GM06990 (cell line): ENCODE results near the gene AOC2.

Experiments
- DNase-seq: peaks from one replicate; pipeline ENCODE4 v3.0.0-alpha.2; 2011; ENCODE audit not compliant: insufficient read length; ENCODE audit errors: extremely low read depth
- H3K27me3 ChIP-seq: replicated peaks from 2 replicates; pipeline ENCODE4 v1.6.0; 2011; ENCODE audit warnings: low read length; ENCODE audit not compliant: control insufficient read depth, insufficient read depth
- H3K36me3 ChIP-seq: 2 replicates; pipeline ENCODE4 v1.5.1; 2011; ENCODE audit warnings: low read length; ENCODE audit not compliant: control insufficient read depth, insufficient read depth
- H3K4me3 ChIP-seq: replicated peaks from 2 replicates; pipeline ENCODE4 v1.5.1; 2011; ENCODE audit warnings: low read depth, mild to moderate bottlenecking, control low read depth, low read length
- TF ChIP-seq, protein P1 (sequence below): IDR thresholded peaks from 2 replicates; pipeline ENCODE4 v1.5.1; 2011; ENCODE audit warnings: low read length, control low read depth, mild to moderate bottlenecking, inconsistent platforms; ENCODE audit not compliant: insufficient read depth, poor library complexity, severe bottlenecking

The AOC2 gene

DNA sequence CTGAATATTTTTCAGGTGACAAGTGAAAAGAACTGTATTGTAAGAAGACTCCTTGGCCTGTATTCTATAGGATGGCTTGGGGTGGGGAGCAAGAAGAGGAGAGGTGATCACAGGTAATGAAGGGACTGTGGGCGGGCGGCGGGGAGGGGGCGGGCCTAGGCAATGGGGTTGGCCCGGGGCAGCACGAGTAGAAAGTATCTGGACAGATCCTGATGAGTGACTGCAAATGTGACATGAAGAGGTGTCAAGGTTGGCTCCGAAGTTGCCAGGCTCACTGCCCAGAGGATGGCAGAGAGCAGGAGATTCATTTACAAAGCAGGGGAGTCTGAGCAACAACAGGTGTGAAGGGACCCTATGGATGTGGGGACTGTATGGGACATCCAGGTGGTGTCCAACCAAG, 45.4 kb downstream of the AOC2 start:
- DNase-seq = no peak
- Histone ChIP-seq H3K36me3 (no peaks in the 10 kb centered on the region), H3K27me3 (no peaks in the 10 kb centered on the region; the same call in 1 of the 2 replicates), H3K4me3 (no peak overlapping the region)
- TF ChIP-seq, protein P1, sequence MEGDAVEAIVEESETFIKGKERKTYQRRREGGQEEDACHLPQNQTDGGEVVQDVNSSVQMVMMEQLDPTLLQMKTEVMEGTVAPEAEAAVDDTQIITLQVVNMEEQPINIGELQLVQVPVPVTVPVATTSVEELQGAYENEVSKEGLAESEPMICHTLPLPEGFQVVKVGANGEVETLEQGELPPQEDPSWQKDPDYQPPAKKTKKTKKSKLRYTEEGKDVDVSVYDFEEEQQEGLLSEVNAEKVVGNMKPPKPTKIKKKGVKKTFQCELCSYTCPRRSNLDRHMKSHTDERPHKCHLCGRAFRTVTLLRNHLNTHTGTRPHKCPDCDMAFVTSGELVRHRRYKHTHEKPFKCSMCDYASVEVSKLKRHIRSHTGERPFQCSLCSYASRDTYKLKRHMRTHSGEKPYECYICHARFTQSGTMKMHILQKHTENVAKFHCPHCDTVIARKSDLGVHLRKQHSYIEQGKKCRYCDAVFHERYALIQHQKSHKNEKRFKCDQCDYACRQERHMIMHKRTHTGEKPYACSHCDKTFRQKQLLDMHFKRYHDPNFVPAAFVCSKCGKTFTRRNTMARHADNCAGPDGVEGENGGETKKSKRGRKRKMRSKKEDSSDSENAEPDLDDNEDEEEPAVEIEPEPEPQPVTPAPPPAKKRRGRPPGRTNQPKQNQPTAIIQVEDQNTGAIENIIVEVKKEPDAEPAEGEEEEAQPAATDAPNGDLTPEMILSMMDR = no peak

DNA sequence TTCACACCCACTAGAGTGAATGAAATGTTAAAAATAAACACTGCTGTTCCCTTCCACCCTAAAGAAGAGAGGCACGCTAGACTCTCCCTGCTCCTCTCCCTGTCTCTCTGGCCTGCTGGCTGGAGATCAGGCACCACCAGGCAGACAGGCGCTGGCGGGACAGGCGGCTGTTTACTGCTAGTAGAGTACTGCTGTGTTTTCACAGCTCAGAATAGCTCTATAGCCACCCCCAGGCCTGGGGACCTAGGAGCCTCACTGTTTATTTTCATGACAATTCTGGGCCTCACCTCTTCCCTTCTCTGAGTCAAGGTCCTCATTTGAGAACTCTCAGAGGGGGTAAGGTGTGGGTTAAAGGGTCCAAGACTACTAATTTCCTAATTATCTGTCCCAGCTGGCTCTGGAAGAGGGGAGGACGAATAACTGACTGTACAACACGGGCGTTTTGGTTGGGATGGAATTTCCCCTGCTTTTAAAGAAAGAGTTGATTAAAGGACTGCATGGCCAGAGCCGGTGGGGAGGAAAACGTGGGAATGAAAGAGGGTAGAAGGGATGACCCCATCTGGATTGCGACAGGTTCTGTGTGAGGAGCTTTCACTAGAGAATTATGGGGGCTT, 47.3 kb downstream of the AOC2 start:
- TF ChIP-seq, protein P1 = no peak
- H3K4me3 ChIP-seq = no peak overlapping the region
- no peaks in the 10 kb centered on the region; the same call in 1 of the 2 replicates for H3K27me3 ChIP-seq
- H3K36me3 ChIP-seq = no peaks in the 10 kb centered on the region
- DNase-seq = no peak

DNA sequence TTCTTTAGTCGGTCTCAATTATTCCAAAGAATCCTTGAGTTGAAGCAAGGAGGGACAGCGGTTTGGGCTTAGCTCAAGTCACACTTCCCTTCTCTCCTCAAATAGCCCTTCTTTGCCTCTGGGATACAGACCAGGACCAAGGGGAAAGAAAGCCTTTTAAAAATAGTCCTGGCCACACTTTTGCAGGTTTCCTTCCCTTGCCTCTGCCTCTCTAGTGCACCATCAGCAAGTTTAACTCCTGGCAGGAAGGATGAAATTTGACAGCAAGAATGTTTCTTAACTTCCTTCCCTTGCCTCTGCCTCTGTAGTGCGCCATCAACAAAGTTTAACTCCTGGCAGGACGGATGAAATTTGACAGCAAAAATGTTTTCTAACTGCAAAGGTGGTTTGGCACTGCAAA, 49.0 kb downstream of the AOC2 start:
- Histone ChIP-seq H3K4me3 (no peak overlapping the region), H3K36me3 (no peaks in the 10 kb centered on the region), H3K27me3 (no peaks in the 10 kb centered on the region; the same call in 1 of the 2 replicates)
- TF ChIP-seq, protein P1 = no peak
- no peak for DNase-seq

DNA sequence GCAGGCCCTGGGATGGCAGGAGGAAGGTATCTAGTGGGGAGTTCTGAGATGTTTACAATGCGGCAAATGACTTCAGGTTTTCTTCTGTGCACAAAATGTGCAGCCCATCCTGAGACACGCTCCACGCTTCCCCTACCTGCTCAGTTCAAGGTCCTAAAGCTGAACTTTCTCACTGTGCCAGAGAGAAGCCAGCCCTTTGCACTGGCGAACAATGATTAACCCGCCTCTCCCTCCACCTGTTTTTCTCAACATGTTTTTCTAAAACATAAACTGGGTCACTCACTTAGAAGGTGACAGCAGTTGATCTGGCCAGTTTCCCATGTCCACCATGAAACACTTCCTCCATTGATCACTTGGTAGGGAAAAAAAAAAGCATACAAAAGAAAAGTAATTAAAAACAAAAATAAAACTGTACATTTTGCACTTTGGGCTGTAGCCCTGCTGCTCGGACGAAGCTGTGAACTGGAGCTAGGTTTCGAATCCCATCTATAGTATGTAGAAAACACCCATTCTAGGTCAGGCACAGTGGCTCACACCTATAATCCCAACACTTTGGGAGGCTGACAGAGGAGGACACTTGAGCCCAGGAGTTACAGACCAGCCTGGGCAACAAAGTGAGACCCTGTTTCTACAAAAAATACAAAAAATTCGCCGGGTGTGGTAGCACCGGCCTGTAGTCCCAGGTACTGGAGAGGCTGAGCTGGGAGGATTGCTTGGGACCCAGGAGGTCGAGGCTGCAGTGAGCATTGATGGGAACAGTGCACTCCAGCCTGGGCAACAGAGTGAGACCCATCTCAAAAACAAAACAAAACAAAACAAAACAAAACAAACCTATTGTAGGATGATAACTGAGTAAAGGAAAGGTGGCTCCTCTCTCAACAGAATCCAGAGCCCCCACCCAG, 50.2 kb downstream of the AOC2 start:
- Histone ChIP-seq H3K4me3 (no peak overlapping the region), H3K27me3 (peaks cover 2% of the 10 kb centered on the region; the same call in 1 of the 2 replicates), H3K36me3 (no peaks in the 10 kb centered on the region)
- no peak for DNase-seq
- TF ChIP-seq, protein P1 = no peak

DNA sequence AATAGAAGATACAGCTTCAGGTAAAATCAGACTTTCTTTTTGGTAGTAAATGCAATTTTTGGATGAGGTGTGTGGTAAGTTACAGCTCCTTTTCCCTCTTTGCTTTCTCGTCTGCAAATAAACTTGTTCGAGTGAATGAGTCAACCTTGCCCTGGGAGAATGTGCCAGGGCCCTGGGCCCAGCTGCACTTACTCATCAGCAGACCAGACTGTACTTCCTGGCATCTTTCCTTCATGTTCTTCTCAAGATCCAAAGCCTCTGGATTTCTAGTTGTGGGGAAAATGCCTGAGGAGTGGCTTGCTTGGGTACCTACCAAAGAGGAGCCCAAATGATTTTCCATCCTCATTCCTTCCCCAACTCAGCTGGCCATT, 50.8 kb downstream of the AOC2 start:
- TF ChIP-seq, protein P1 = no peak
- Histone ChIP-seq H3K4me3 (no peak overlapping the region), H3K36me3 (no peaks in the 10 kb centered on the region), H3K27me3 (peaks cover 2% of the 10 kb centered on the region; the same call in 1 of the 2 replicates)
- no peak for DNase-seq
